HUDEP-2 (cell line): ENCODE results near the gene PRND.

Experiments
- DNase-seq, 76 experiments: peaks; one replicate each; lab custom pipeline; 2025; ENCODE audit not compliant: unreplicated experiment in 76 of 76; lab: John Stamatoyannopoulos, UW

The PRND gene

GRCh38 chr20:4775322-4776078, 53.8 kb downstream of the PRND start:
- DNase-seq: no peak

GRCh38 chr20:4776079-4776630, 54.4 kb downstream of the PRND start:
- DNase-seq: no peak
